A549 (cell line): ENCODE results near the gene ANKS6. TPM values are rescaled to one million over a fixed set of nuclear protein-coding genes. Genes with fewer than 3 reads are reported as not detected.

ENCODE experiments used
- ATAC-seq, 2 experiments: fragments of 200-7000 bp in 1 of 2; fragments of >200 bp in 1 of 2; cut with Nextera tagmentation in 1 of 2; cut with Tn5 transposase in 1 of 2; 3 replicates each; pipeline versions ENCODE4 v1.8.0 to v1.9.1; 2018 to 2020; ENCODE audit warnings: mild to moderate bottlenecking in 1 of 2, moderate library complexity in 1 of 2
- CTCF ChIA-PET: fragments of 300-600 bp; sonication (Branson Sonifier 250); formaldehyde crosslinking; extraction: SDS; loops from one replicate; lab custom pipeline; 2021; ENCODE audit warnings: antibody characterized with exemption, inconsistent platforms; lab: Yijun Ruan, JAX
- POLR2A ChIA-PET: fragments of 350-600 bp; formaldehyde crosslinking; extraction: SDS; loops from one replicate; lab custom pipeline; 2021; ENCODE audit warnings: antibody characterized with exemption, inconsistent platforms; lab: Yijun Ruan, JAX
- DNase-seq, 2 experiments: peaks; one replicate each; pipeline versions ENCODE4 v3.0.0 to v3.0.0-alpha.2; 2011 to 2016; ENCODE audit warnings: low read depth in 1 of 2, low spot score in 1 of 2
- FAIRE-seq: peaks from 2 replicates; lab custom pipeline; 2011; peaks lifted over from hg19 to GRCh38; lab: Jason Lieb, UNC
- H3K27ac ChIP-seq, 2 experiments: fragments of >200 bp; sonication (Bioruptor Twin); formaldehyde crosslinking; 3 replicates each; pipeline ENCODE4 v1.5.1; 2016 to 2017
- H3K4me1 ChIP-seq: fragments of >200 bp; sonication (Bioruptor Twin); formaldehyde crosslinking; 3 replicates; pipeline ENCODE4 v1.6.1; 2016
- H3K4me2 ChIP-seq: fragments of >200 bp; sonication (Bioruptor Twin); formaldehyde crosslinking; 3 replicates; pipeline ENCODE4 v1.6.1; 2016
- H3K4me3 ChIP-seq: fragments of >200 bp; sonication (Bioruptor Twin); formaldehyde crosslinking; 3 replicates; pipeline ENCODE4 v1.5.1; 2016
- H3K9me3 ChIP-seq: fragments of >200 bp; sonication (Bioruptor Twin); formaldehyde crosslinking; 3 replicates; pipeline ENCODE4 v1.6.1; 2016
- ATOH8 ChIP-seq: fragments of 250-450 bp; sonication (Bioruptor Pico); IDR thresholded peaks from 2 replicates; pipeline ENCODE4 v1.5.0; 2020; ENCODE audit warnings: low read depth, mild to moderate bottlenecking, moderate library complexity
- CBX8 ChIP-seq: fragments of 200-600 bp; sonication (generic); IDR thresholded peaks from 2 replicates; pipeline ENCODE4 v1.6.1; 2016
- CEBPB ChIP-seq, 2 experiments: fragments of >200 bp in 1 of 2; sonication (Bioruptor Twin) in 1 of 2; formaldehyde crosslinking in 1 of 2; IDR thresholded peaks; 2 replicates each; pipeline ENCODE4 v1.6.1; 2012 to 2016
- CHD2 ChIP-seq: fragments of 150-350 bp; IDR thresholded peaks from 2 replicates; pipeline ENCODE4 v1.6.1; 2014; ENCODE audit warnings: low read length; ENCODE audit not compliant: partially characterized antibody
- CHD4 ChIP-seq: fragments of 200-600 bp; sonication (generic); IDR thresholded peaks from 2 replicates; pipeline ENCODE4 v1.6.1; 2016; ENCODE audit warnings: antibody characterized with exemption, mild to moderate bottlenecking, borderline replicate concordance
- E2F6 ChIP-seq: IDR thresholded peaks from 2 replicates; pipeline ENCODE4 v1.6.1; 2012; ENCODE audit warnings: low read depth, borderline replicate concordance
- ELK1 ChIP-seq: fragments of 150-350 bp; IDR thresholded peaks from 2 replicates; pipeline ENCODE4 v1.6.1; 2014; ENCODE audit warnings: low read depth, mild to moderate bottlenecking, low read length
- ESRRA ChIP-seq: fragments of 150-350 bp; IDR thresholded peaks from 2 replicates; pipeline ENCODE4 v1.6.1; 2014; ENCODE audit warnings: mild to moderate bottlenecking, low read length, borderline replicate concordance
- FOSB ChIP-seq: fragments of 250-450 bp; sonication (Bioruptor Pico); IDR thresholded peaks from 2 replicates; pipeline ENCODE4 v1.5.0; 2020; ENCODE audit warnings: mild to moderate bottlenecking, moderate library complexity
- FOSL2 ChIP-seq, 2 experiments: fragments of 450-650 bp in 1 of 2; fragments of >200 bp in 1 of 2; sonication (Bioruptor Twin) in 1 of 2; formaldehyde crosslinking; IDR thresholded peaks; 2 replicates each; pipeline versions ENCODE4 v1.5.0 to v1.6.1; 2016 to 2020; ENCODE audit warnings: mild to moderate bottlenecking in 1 of 2, moderate library complexity in 1 of 2
- FOXS1 ChIP-seq: fragments of 250-450 bp; sonication (Bioruptor Pico); IDR thresholded peaks from 2 replicates; pipeline ENCODE4 v1.5.0; 2020; ENCODE audit warnings: mild to moderate bottlenecking, moderate library complexity
- HOXB5 ChIP-seq: fragments of 250-450 bp; sonication (Bioruptor Pico); IDR thresholded peaks from 2 replicates; pipeline ENCODE4 v1.5.0; 2020; ENCODE audit warnings: mild to moderate bottlenecking, moderate library complexity
- JUN ChIP-seq, 2 experiments: fragments of >200 bp; sonication (Bioruptor Twin); formaldehyde crosslinking; IDR thresholded peaks; 2 replicates in 1 of 2; 3 replicates in 1 of 2; pipeline ENCODE4 v1.6.1; 2016 to 2017
- JUNB ChIP-seq: fragments of >200 bp; sonication (Bioruptor Twin); formaldehyde crosslinking; IDR thresholded peaks from 2 replicates; pipeline ENCODE4 v1.6.1; 2016
- KDM5A ChIP-seq: fragments of 200-600 bp; sonication (generic); IDR thresholded peaks from 2 replicates; pipeline ENCODE4 v1.6.1; 2016; ENCODE audit warnings: antibody characterized with exemption, mild to moderate bottlenecking
- MAFK ChIP-seq: fragments of 450-650 bp; IDR thresholded peaks from 2 replicates; pipeline ENCODE4 v1.6.1; 2014; ENCODE audit not compliant: partially characterized antibody
- MAX ChIP-seq: IDR thresholded peaks from 2 replicates; pipeline ENCODE4 v1.6.1; 2012
- NFE2L2 ChIP-seq: fragments of 150-350 bp; conservative IDR thresholded peaks from 2 replicates; pipeline ENCODE4 v1.6.1; 2014; ENCODE audit warnings: low read length
- NPAS2 ChIP-seq: fragments of 250-450 bp; sonication (Bioruptor Pico); IDR thresholded peaks from 2 replicates; pipeline ENCODE4 v1.8.0; 2022; ENCODE audit warnings: mild to moderate bottlenecking, moderate library complexity, borderline replicate concordance
- NR3C1 ChIP-seq: fragments of >200 bp; sonication (Bioruptor Twin); formaldehyde crosslinking; IDR thresholded peaks from 3 replicates; pipeline ENCODE4 v1.6.1; 2017
- POLR2A ChIP-seq: IDR thresholded peaks from 2 replicates; pipeline ENCODE4 v1.6.1; 2012; ENCODE audit warnings: mild to moderate bottlenecking, low read length
- RAD21 ChIP-seq, 2 experiments: fragments of >200 bp in 1 of 2; sonication (Bioruptor Twin) in 1 of 2; formaldehyde crosslinking in 1 of 2; IDR thresholded peaks in 1 of 2; conservative IDR thresholded peaks in 1 of 2; 2 replicates in 1 of 2; 3 replicates in 1 of 2; pipeline ENCODE4 v1.6.1; 2012 to 2018; ENCODE audit warnings: inconsistent platforms in 1 of 2
- REST ChIP-seq: fragments of 200-600 bp; sonication (generic); IDR thresholded peaks from 2 replicates; pipeline ENCODE4 v1.6.1; 2016; ENCODE audit warnings: antibody characterized with exemption, mild to moderate bottlenecking, moderate library complexity
- TP53 ChIP-seq: fragments of 250-450 bp; sonication (Bioruptor Pico); IDR thresholded peaks from 2 replicates; pipeline ENCODE4 v1.5.0; 2021; ENCODE audit warnings: mild to moderate bottlenecking, moderate library complexity
- USF2 ChIP-seq: fragments of 450-650 bp; IDR thresholded peaks from 2 replicates; pipeline ENCODE4 v1.6.1; 2014; ENCODE audit warnings: antibody characterized with exemption
- ZNF302 ChIP-seq: fragments of 250-450 bp; sonication (Bioruptor Pico); IDR thresholded peaks from 2 replicates; pipeline ENCODE4 v1.9.0; 2021; ENCODE audit warnings: inconsistent platforms, mild to moderate bottlenecking, moderate library complexity
- WGBS: methylation state at CpG from one replicate; pipeline ENCODE4 v1.1.6; 2017; ENCODE audit errors: missing lambda C conversion rate; 5-methylcytosine and 5-hydroxymethylcytosine counted together
- polyA plus RNA-seq, 4 experiments: library from polyadenylated mRNA; depleted of rRNA in 3 of 4; stranded (reverse); fragments of >200 nt; fragmentation: RNase III in 1 of 4; extraction: RNeasy Plus Mini Kit Qiagen cat#74134 plus additional on column Dnase treatment in 1 of 4; gene quantifications; 2 replicates in 3 of 4; 3 replicates in 1 of 4; pipeline ENCODE4 v1.2.3, GENCODE V29; 2011 to 2017

The ANKS6 gene
- polyA plus RNA-seq, 2 of the 4 experiments (the other 2 are of a cell fraction), result 14.7 to 15.2 TPM

- TF ChIP-seq RAD21 (conservative IDR thresholded peaks at IDR 0.05 in 1 of 2, IDR thresholded peaks at IDR 0.05 in 1 of 2), result no peak
- no peak for TF ChIP-seq CEBPB (IDR thresholded peaks at IDR 0.05)
- TF ChIP-seq FOXS1 (CRISPR knock-in tag), result no peak
Observed at GRCh38 chr9:98755006-98755618, 41.2 kb downstream of the ANKS6 start (continued).

- no peak overlapping the region for H3K4me2 ChIP-seq
- DNase-seq (no peak), ATAC-seq (no peak), FAIRE-seq (no peak)
- ChIA-PET CTCF (no interaction called here), POLR2A (no interaction called here)
- TF ChIP-seq NPAS2 (CRISPR knock-in tag) (no peak), ZNF302 (CRISPR knock-in tag) (no peak), FOSB (CRISPR knock-in tag) (no peak), CHD2 (no peak), ESRRA (no peak), CBX8 (no peak), USF2 (no peak), TP53 (CRISPR knock-in tag) (no peak), ATOH8 (no peak), NR3C1 (no peak), POLR2A (no peak), JUNB (no peak), JUN (IDR thresholded peaks at IDR 0.05) (no peak), HOXB5 (CRISPR knock-in tag) (no peak)
- no peaks in the 10 kb centered on the region for H3K9me3 ChIP-seq
- H3K27ac ChIP-seq, result no peak overlapping the region
- no peak overlapping the region for H3K4me3 ChIP-seq
- 95% methylated on average over 2 of the region's 2 CpGs for WGBS
- H3K4me1 ChIP-seq, result 0 out of 3 replicates have a peak, but pooled peaks cover 4% of the 10 kb centered on the region
Observed at GRCh38 chr9:98751210-98751609, 45.1 kb downstream of the ANKS6 start.

- Histone ChIP-seq H3K4me3 (no peak overlapping the region), H3K4me2 (no peak overlapping the region), H3K9me3 (no peaks in the 10 kb centered on the region), H3K27ac (no peak overlapping the region), H3K4me1 (0 out of 3 replicates have a peak, but pooled peaks cover 4% of the 10 kb centered on the region)
- no peak for TF ChIP-seq MAX
- TF ChIP-seq FOSL2 (IDR thresholded peaks at IDR 0.05), result no peak
- no peak for TF ChIP-seq FOSL2 (CRISPR knock-in tag; IDR thresholded peaks at IDR 0.05)
- TF ChIP-seq NFE2L2, result no peak
- no peak for TF ChIP-seq CHD2
- TF ChIP-seq REST, result no peak
- no peak for TF ChIP-seq RAD21 (conservative IDR thresholded peaks at IDR 0.05 in 1 of 2, IDR thresholded peaks at IDR 0.05 in 1 of 2)
- TF ChIP-seq CBX8, result no peak
- no peak for TF ChIP-seq CHD4
- no peak for TF ChIP-seq ZNF302 (CRISPR knock-in tag)
- no peak for TF ChIP-seq JUNB
- TF ChIP-seq KDM5A, result no peak
- TF ChIP-seq E2F6, result no peak
- no peak for TF ChIP-seq MAFK
- TF ChIP-seq ELK1, result no peak
- ATAC-seq (no peak), DNase-seq (no peak), FAIRE-seq (no peak)
- CTCF ChIA-PET, result interaction anchor here (1.1 to 1.3 kb wide), 2 partner anchors 35 to 436 kb away, joined by 3 to 4 read pairs; no protein-coding TSS in a partner anchor
- 91% methylated on average over 5 of the region's 5 CpGs for WGBS
- POLR2A ChIA-PET, result no interaction called here
Observed at GRCh38 chr9:98750364-98751060, 45.8 kb downstream of the ANKS6 start.
